Heart left ventricle (tissue), 13 donors: ENCODE measurements around the gene WDR76.

Experiments
- CTCF ChIP-seq, 12 donors: fragments of 200-600 bp; sonication (generic) in 4 of 12; IDR thresholded peaks; one replicate each; pipeline versions ENCODE4 v1.5.0 to v1.8.0; 2018 to 2022; ENCODE audit warnings: antibody characterized with exemption in 12 of 12, mild to moderate bottlenecking in 5 of 12
- POLR2A ChIP-seq, 2 donors: fragments of 450-650 bp; IDR thresholded peaks; one replicate each; pipeline ENCODE4 v1.6.1; 2017; ENCODE audit warnings: antibody characterized with exemption in 2 of 2, mild to moderate bottlenecking in 2 of 2, moderate library complexity in 2 of 2
- donor health status: ischemic (EF 13 %, LVEDD 7.1; RV severe dilation, severe dysfunction).
- donor health status: DM: no; HTN: yes; CAD: no.
- donor health status: DM: no; HTN: no; CAD: no.
- donor health status: ischemic (EF 25% LVEDD 6.9; RV normal size, moderate dysfunction).
- donor health status: ischemic (EF 25% LVEDD 5.7; RV mildly dilated, moderate dysfunction).
- donor health status: ischemic (EF 35%, LVEDD 5.7; RV mildly dilated, moderate dysfunction).
- donor health status: nonischemic (EF 11% LVEDD 7.7; RV severe dilation, severe dysfunction).
- donor health status: DM: yes; HTN: yes; CAD: no.
- donor health status: PGD.
- donor health status: ischemic (EF 29% LVEDD 5.4; RV normal size, mild dysfunction).
- donor health status: nonischemic (EF 23%, LVEDD 6.1; RV moderate dilation, normal function).

- no peak for TF ChIP-seq CTCF (IDR thresholded peaks at IDR 0.05)
- TF ChIP-seq POLR2A (IDR thresholded peaks at IDR 0.05): peak in 1 of 2 donors; percentile 26
Observed at GRCh38 chr15:43826508-43827341, at the start of gene WDR76.
